Ishikawa (cell line): ENCODE measurements around the gene A1CF.

Experiments used
- CEBPB ChIP-seq: IDR thresholded peaks from 2 replicates; pipeline ENCODE4 v1.6.1; 2012
- CREB1 ChIP-seq: IDR thresholded peaks from 2 replicates; pipeline ENCODE4 v1.6.1; 2012; ENCODE audit warnings: low read depth
- TAF1 ChIP-seq: IDR thresholded peaks from 2 replicates; pipeline ENCODE4 v1.6.1; 2012; ENCODE audit warnings: low read depth, mild to moderate bottlenecking
- YY1 ChIP-seq: IDR thresholded peaks from 2 replicates; pipeline ENCODE4 v1.6.1; 2012; ENCODE audit warnings: low read depth
- TF ChIP-seq, protein P1 (sequence below): IDR thresholded peaks from 2 replicates; pipeline ENCODE4 v1.6.1; 2012; ENCODE audit warnings: low read depth, mild to moderate bottlenecking

DNA sequence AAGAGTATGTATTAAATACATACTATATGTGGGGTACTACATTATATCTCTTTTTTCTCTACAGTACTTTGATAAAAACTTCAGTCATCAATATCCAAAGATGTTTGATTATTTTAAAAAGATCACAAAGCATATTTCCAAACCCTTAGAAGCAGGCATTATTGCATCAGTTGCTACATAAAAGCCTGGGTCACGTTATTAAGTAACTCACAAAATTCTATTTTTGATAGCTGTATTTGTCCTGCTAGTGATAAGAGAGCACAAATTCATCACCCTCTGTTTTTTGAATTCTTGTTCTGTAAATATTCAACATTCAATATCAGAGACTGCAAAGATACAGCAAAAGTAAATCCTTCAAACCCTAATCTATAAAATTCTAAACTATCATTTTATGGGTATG, 30.0 kb downstream of the A1CF start:
- TF ChIP-seq, protein P1, sequence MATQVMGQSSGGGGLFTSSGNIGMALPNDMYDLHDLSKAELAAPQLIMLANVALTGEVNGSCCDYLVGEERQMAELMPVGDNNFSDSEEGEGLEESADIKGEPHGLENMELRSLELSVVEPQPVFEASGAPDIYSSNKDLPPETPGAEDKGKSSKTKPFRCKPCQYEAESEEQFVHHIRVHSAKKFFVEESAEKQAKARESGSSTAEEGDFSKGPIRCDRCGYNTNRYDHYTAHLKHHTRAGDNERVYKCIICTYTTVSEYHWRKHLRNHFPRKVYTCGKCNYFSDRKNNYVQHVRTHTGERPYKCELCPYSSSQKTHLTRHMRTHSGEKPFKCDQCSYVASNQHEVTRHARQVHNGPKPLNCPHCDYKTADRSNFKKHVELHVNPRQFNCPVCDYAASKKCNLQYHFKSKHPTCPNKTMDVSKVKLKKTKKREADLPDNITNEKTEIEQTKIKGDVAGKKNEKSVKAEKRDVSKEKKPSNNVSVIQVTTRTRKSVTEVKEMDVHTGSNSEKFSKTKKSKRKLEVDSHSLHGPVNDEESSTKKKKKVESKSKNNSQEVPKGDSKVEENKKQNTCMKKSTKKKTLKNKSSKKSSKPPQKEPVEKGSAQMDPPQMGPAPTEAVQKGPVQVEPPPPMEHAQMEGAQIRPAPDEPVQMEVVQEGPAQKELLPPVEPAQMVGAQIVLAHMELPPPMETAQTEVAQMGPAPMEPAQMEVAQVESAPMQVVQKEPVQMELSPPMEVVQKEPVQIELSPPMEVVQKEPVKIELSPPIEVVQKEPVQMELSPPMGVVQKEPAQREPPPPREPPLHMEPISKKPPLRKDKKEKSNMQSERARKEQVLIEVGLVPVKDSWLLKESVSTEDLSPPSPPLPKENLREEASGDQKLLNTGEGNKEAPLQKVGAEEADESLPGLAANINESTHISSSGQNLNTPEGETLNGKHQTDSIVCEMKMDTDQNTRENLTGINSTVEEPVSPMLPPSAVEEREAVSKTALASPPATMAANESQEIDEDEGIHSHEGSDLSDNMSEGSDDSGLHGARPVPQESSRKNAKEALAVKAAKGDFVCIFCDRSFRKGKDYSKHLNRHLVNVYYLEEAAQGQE, result no peak
- TF ChIP-seq CREB1 (no peak), CEBPB (no peak), TAF1 (no peak), YY1 (no peak)
